A673 (cell line): ENCODE data around the gene CIAO2A. TPM values are rescaled to one million over a fixed set of nuclear protein-coding genes. Genes with fewer than 3 reads are reported as not detected.
"Not testable (repeated sequence)": the region's sequence is repeated elsewhere in the genome, so short reads cannot be mapped to it uniquely, and the experiment has no call there.

Experiments
- BruUV-seq: library from RNA; stranded (reverse); fragments of 400-500 nt; replicated peaks from 2 replicates; lab custom pipeline; 2021; lab: Mats Ljungman, UMichigan
- CTCF ChIA-PET: fragments of 300-600 bp; sonication (Branson Sonifier 250); formaldehyde crosslinking; loops from one replicate; lab custom pipeline; 2022; ENCODE audit warnings: antibody characterized with exemption; lab: Charles Lee
- POLR2A ChIA-PET: fragments of 300-600 bp; sonication (Branson Sonifier 250); formaldehyde crosslinking; loops from one replicate; lab custom pipeline; 2022; ENCODE audit warnings: antibody characterized with exemption; ENCODE audit not compliant: low non-redundant PET; lab: Charles Lee
- DNase-seq: peaks from one replicate; pipeline ENCODE4 v3.0.0-alpha.2; 2015; ENCODE audit warnings: low spot score
- H3K27ac ChIP-seq: fragments of 200-600 bp; sonication (generic); 2 replicates; pipeline ENCODE4 v1.5.1; 2016; ENCODE audit warnings: mixed run types, low read depth, mild to moderate bottlenecking, mixed read lengths, antibody characterized with exemption, low read length; ENCODE audit not compliant: poor library complexity, severe bottlenecking
- H3K27me3 ChIP-seq: fragments of 200-600 bp; sonication (generic); replicated peaks from 2 replicates; pipeline ENCODE4 v1.6.1; 2017; ENCODE audit warnings: mixed run types, low read depth, mild to moderate bottlenecking, mixed read lengths, antibody characterized with exemption, low read length; ENCODE audit not compliant: insufficient read depth, poor library complexity
- H3K36me3 ChIP-seq: fragments of 200-600 bp; sonication (generic); 2 replicates; pipeline ENCODE4 v1.6.1; 2016; ENCODE audit warnings: mixed run types, mild to moderate bottlenecking, mixed read lengths, antibody characterized with exemption, low read length; ENCODE audit not compliant: insufficient read depth, poor library complexity, severe bottlenecking
- H3K4me1 ChIP-seq: fragments of 200-600 bp; sonication (generic); 2 replicates; pipeline ENCODE4 v1.6.1; 2017; ENCODE audit warnings: mixed run types, mild to moderate bottlenecking, mixed read lengths, antibody characterized with exemption, low read length; ENCODE audit not compliant: insufficient read depth, poor library complexity, severe bottlenecking
- H3K4me3 ChIP-seq: fragments of 200-600 bp; sonication (generic); 2 replicates; pipeline ENCODE4 v1.5.1; 2016; ENCODE audit warnings: low read depth, mixed run types, mild to moderate bottlenecking, mixed read lengths, low read length; ENCODE audit not compliant: poor library complexity, severe bottlenecking
- H3K9me3 ChIP-seq: fragments of 200-600 bp; sonication (generic); 2 replicates; pipeline ENCODE4 v1.6.1; 2016; ENCODE audit warnings: mixed run types, low read depth, mild to moderate bottlenecking, mixed read lengths, antibody characterized with exemption, low read length; ENCODE audit not compliant: poor library complexity, severe bottlenecking
- CTCF ChIP-seq: fragments of 300-800, 200-600 bp; sonication (generic); conservative IDR thresholded peaks from 2 replicates; pipeline ENCODE4 v1.5.1; 2017; ENCODE audit warnings: low read depth, mild to moderate bottlenecking, antibody characterized with exemption, low read length, moderate library complexity, mixed read lengths
- EZH2 ChIP-seq: fragments of 200-600 bp; sonication (generic); IDR thresholded peaks from 2 replicates; pipeline ENCODE4 v1.6.1; 2017; ENCODE audit warnings: borderline replicate concordance, low read depth, mild to moderate bottlenecking, mixed read lengths, antibody characterized with exemption, low read length; ENCODE audit not compliant: poor library complexity, severe bottlenecking
- intact Hi-C: fragments of 100-400 bp; cut with micrococcal nuclease; formaldehyde crosslinking; loops from one replicate; pipeline ENCODE4 v1.10.0; 2022; ENCODE audit not compliant: unreplicated experiment
- total RNA-seq: library from RNA; stranded (reverse); gene quantifications from 2 replicates; pipeline ENCODE4 v1.2.3, GENCODE V29; 2021

The CIAO2A gene
- total RNA-seq, 1 experiment from 2014 or later, result 75.6 TPM

GRCh38 chr15:64122444-64122843 is 28.8 kb upstream of the CIAO2A start:
- H3K27me3 ChIP-seq, result no peaks in the 10 kb centered on the region
- no peak for TF ChIP-seq CTCF
- TF ChIP-seq EZH2, result no peak
- CTCF ChIA-PET, result no interaction called here
- POLR2A ChIA-PET, result no interaction called here
- H3K36me3 ChIP-seq, result peaks cover 78% of the 10 kb centered on the region
- no peak overlapping the region for H3K4me3 ChIP-seq
- no peak for DNase-seq
- intact Hi-C loops, result no loop called here
- no peaks in the 10 kb centered on the region for H3K9me3 ChIP-seq
- no peaks in the 10 kb centered on the region for H3K4me1 ChIP-seq
- BruUV-seq, result no TSS peak
- H3K27ac ChIP-seq, result no peak overlapping the region

GRCh38 chr15:64121614-64122013 is 28.0 kb upstream of the CIAO2A start:
- POLR2A ChIA-PET, result no interaction called here
- CTCF ChIA-PET, result interaction anchor here (0.7 kb wide), 1 partner anchor 55 kb away, joined by 7 read pairs; no protein-coding TSS in a partner anchor
- H3K4me1 ChIP-seq, result no peaks in the 10 kb centered on the region

GRCh38 chr15:64120322-64120721 is 26.7 kb upstream of the CIAO2A start:
- CTCF ChIA-PET, DNase-seq, H3K4me3 ChIP-seq, intact Hi-C loops, H3K27me3 ChIP-seq, H3K9me3 ChIP-seq, H3K4me1 ChIP-seq, POLR2A ChIA-PET, H3K27ac ChIP-seq, BruUV-seq: not testable (repeated sequence)
- peaks cover 70% of the 10 kb centered on the region for H3K36me3 ChIP-seq

More at GRCh38 chr15:64121614-64122013, 28.0 kb upstream of the CIAO2A start:
- DNase-seq, result no peak
- Histone ChIP-seq H3K9me3 (no peaks in the 10 kb centered on the region), H3K27ac (no peak overlapping the region), H3K36me3 (peaks cover 77% of the 10 kb centered on the region), H3K4me3 (no peak overlapping the region), H3K27me3 (no peaks in the 10 kb centered on the region)
- TF ChIP-seq CTCF (no peak), EZH2 (no peak)
- intact Hi-C loops, result no loop called here
- BruUV-seq, result no TSS peak

GRCh38 chr15:64117759-64118487 is 24.3 kb upstream of the CIAO2A start:
- no peak overlapping the region for H3K27ac ChIP-seq
- intact Hi-C loops, result no loop called here
- CTCF ChIA-PET, result interaction anchor here (0.9 kb wide), 1 partner anchor 51 kb away, joined by 3 read pairs; no protein-coding TSS in a partner anchor
- H3K4me1 ChIP-seq, result no peaks in the 10 kb centered on the region
- no peak overlapping the region for H3K4me3 ChIP-seq
- BruUV-seq, result no TSS peak
- peaks cover 67% of the 10 kb centered on the region for H3K36me3 ChIP-seq
- POLR2A ChIA-PET, result no interaction called here
- DNase-seq, result no peak
- H3K9me3 ChIP-seq, result no peaks in the 10 kb centered on the region
- H3K27me3 ChIP-seq, result no peaks in the 10 kb centered on the region
- TF ChIP-seq EZH2 (no peak), CTCF (no peak)
